Measurements from ENCODE around the gene GOLGA1. TPM values are rescaled to one million over a fixed set of nuclear protein-coding genes. Genes with fewer than 3 reads are reported as not detected.

Gene GOLGA1
- total RNA-seq, 1 experiment from 2014 or later = 13.2 TPM

- DNase-seq (ENCODE audit: low read depth) = no peak
Observed at GRCh38 chr9:124886866-124887492, 53.9 kb downstream of the GOLGA1 start.

- DNase-seq (ENCODE audit: low read depth) = no peak
Observed at GRCh38 chr9:124886461-124886860, 54.4 kb downstream of the GOLGA1 start.

- no peak for DNase-seq (ENCODE audit: low read depth)
Observed at GRCh38 chr9:124885551-124885950, 55.3 kb downstream of the GOLGA1 start.

GRCh38 chr9:124884376-124884775 lies 56.5 kb downstream of the GOLGA1 start:
- DNase-seq (ENCODE audit: low read depth) = no peak

GRCh38 chr9:124882231-124882630 lies 58.7 kb downstream of the GOLGA1 start:
- DNase-seq (ENCODE audit: low read depth) = no peak

- DNase-seq (ENCODE audit: low read depth) = no peak
Observed at GRCh38 chr9:124881138-124881743, 59.6 kb downstream of the GOLGA1 start.

- no peak for DNase-seq (ENCODE audit: low read depth)
Observed at GRCh38 chr9:124880501-124880900, 60.4 kb downstream of the GOLGA1 start.

GRCh38 chr9:124879226-124879625 lies 61.7 kb downstream of the GOLGA1 start:
- DNase-seq (ENCODE audit: low read depth) = no peak

- DNase-seq (ENCODE audit: low read depth) = no peak
Observed at GRCh38 chr9:124878518-124878917, 62.4 kb downstream of the GOLGA1 start.

- DNase-seq (ENCODE audit: low read depth) = no peak
Observed at GRCh38 chr9:124878021-124878420, 62.9 kb downstream of the GOLGA1 start.

- DNase-seq (ENCODE audit: low read depth) = no peak
Observed at GRCh38 chr9:124877021-124877782, 63.7 kb downstream of the GOLGA1 start.

GRCh38 chr9:124875501-124875900 lies 65.4 kb downstream of the GOLGA1 start:
- no peak for DNase-seq (ENCODE audit: low read depth)

GRCh38 chr9:124873664-124874063 lies 67.2 kb downstream of the GOLGA1 start:
- DNase-seq (ENCODE audit: low read depth) = no peak

GRCh38 chr9:124871156-124871561 lies 69.7 kb downstream of the GOLGA1 start:
- no peak for DNase-seq (ENCODE audit: low read depth)

- DNase-seq (ENCODE audit: low read depth) = no peak
Observed at GRCh38 chr9:124870723-124871122, 70.2 kb downstream of the GOLGA1 start.

GRCh38 chr9:124869986-124870560 lies 70.8 kb downstream of the GOLGA1 start:
- peak; percentile 48 for DNase-seq (ENCODE audit: low read depth)

GRCh38 chr9:124869466-124869985 lies 71.4 kb downstream of the GOLGA1 start:
- no peak for DNase-seq (ENCODE audit: low read depth)

GRCh38 chr9:124868511-124869465 lies 72.1 kb downstream of the GOLGA1 start:
- DNase-seq (ENCODE audit: low read depth) = peak; percentile 88

GRCh38 chr9:124863371-124863871 lies 77.5 kb downstream of the GOLGA1 start:
- no peak for DNase-seq (ENCODE audit: low read depth)

Data from HT1080 (cell line).